A673 (cell line): Measurements from ENCODE around the gene FBN3. TPM values are rescaled to one million over a fixed set of nuclear protein-coding genes. Genes with fewer than 3 reads are reported as not detected.
A peak's percentile ranks its signal among the peaks of the same experiment; 100 is the strongest.

ENCODE experiments used
- BruUV-seq: library from RNA; stranded (reverse); fragments of 400-500 nt; replicated peaks from 2 replicates; lab custom pipeline; 2021; lab: Mats Ljungman, UMichigan
- CTCF ChIA-PET: fragments of 300-600 bp; sonication (Branson Sonifier 250); formaldehyde crosslinking; loops from one replicate; lab custom pipeline; 2022; ENCODE audit warnings: antibody characterized with exemption; lab: Charles Lee
- POLR2A ChIA-PET: fragments of 300-600 bp; sonication (Branson Sonifier 250); formaldehyde crosslinking; loops from one replicate; lab custom pipeline; 2022; ENCODE audit warnings: antibody characterized with exemption; ENCODE audit not compliant: low non-redundant PET; lab: Charles Lee
- DNase-seq: peaks from one replicate; pipeline ENCODE4 v3.0.0-alpha.2; 2015; ENCODE audit warnings: low spot score
- H3K27ac ChIP-seq: fragments of 200-600 bp; sonication (generic); 2 replicates; pipeline ENCODE4 v1.5.1; 2016; ENCODE audit warnings: mixed run types, low read depth, mild to moderate bottlenecking, mixed read lengths, antibody characterized with exemption, low read length; ENCODE audit not compliant: poor library complexity, severe bottlenecking
- H3K27me3 ChIP-seq: fragments of 200-600 bp; sonication (generic); replicated peaks from 2 replicates; pipeline ENCODE4 v1.6.1; 2017; ENCODE audit warnings: mixed run types, low read depth, mild to moderate bottlenecking, mixed read lengths, antibody characterized with exemption, low read length; ENCODE audit not compliant: insufficient read depth, poor library complexity
- H3K36me3 ChIP-seq: fragments of 200-600 bp; sonication (generic); 2 replicates; pipeline ENCODE4 v1.6.1; 2016; ENCODE audit warnings: mixed run types, mild to moderate bottlenecking, mixed read lengths, antibody characterized with exemption, low read length; ENCODE audit not compliant: insufficient read depth, poor library complexity, severe bottlenecking
- H3K4me1 ChIP-seq: fragments of 200-600 bp; sonication (generic); 2 replicates; pipeline ENCODE4 v1.6.1; 2017; ENCODE audit warnings: mixed run types, mild to moderate bottlenecking, mixed read lengths, antibody characterized with exemption, low read length; ENCODE audit not compliant: insufficient read depth, poor library complexity, severe bottlenecking
- H3K4me3 ChIP-seq: fragments of 200-600 bp; sonication (generic); 2 replicates; pipeline ENCODE4 v1.5.1; 2016; ENCODE audit warnings: low read depth, mixed run types, mild to moderate bottlenecking, mixed read lengths, low read length; ENCODE audit not compliant: poor library complexity, severe bottlenecking
- H3K9me3 ChIP-seq: fragments of 200-600 bp; sonication (generic); 2 replicates; pipeline ENCODE4 v1.6.1; 2016; ENCODE audit warnings: mixed run types, low read depth, mild to moderate bottlenecking, mixed read lengths, antibody characterized with exemption, low read length; ENCODE audit not compliant: poor library complexity, severe bottlenecking
- EZH2 ChIP-seq: fragments of 200-600 bp; sonication (generic); IDR thresholded peaks from 2 replicates; pipeline ENCODE4 v1.6.1; 2017; ENCODE audit warnings: borderline replicate concordance, low read depth, mild to moderate bottlenecking, mixed read lengths, antibody characterized with exemption, low read length; ENCODE audit not compliant: poor library complexity, severe bottlenecking
- intact Hi-C: fragments of 100-400 bp; cut with micrococcal nuclease; formaldehyde crosslinking; loops from one replicate; pipeline ENCODE4 v1.10.0; 2022; ENCODE audit not compliant: unreplicated experiment
- total RNA-seq: library from RNA; stranded (reverse); gene quantifications from 2 replicates; pipeline ENCODE4 v1.2.3, GENCODE V29; 2021
- TF ChIP-seq, protein P1 (sequence below): fragments of 300-800, 200-600 bp; sonication (generic); conservative IDR thresholded peaks from 2 replicates; pipeline ENCODE4 v1.5.1; 2017; ENCODE audit warnings: low read depth, mild to moderate bottlenecking, antibody characterized with exemption, low read length, moderate library complexity, mixed read lengths

Gene FBN3
- total RNA-seq, 1 experiment from 2014 or later = 0.06 TPM

DNA sequence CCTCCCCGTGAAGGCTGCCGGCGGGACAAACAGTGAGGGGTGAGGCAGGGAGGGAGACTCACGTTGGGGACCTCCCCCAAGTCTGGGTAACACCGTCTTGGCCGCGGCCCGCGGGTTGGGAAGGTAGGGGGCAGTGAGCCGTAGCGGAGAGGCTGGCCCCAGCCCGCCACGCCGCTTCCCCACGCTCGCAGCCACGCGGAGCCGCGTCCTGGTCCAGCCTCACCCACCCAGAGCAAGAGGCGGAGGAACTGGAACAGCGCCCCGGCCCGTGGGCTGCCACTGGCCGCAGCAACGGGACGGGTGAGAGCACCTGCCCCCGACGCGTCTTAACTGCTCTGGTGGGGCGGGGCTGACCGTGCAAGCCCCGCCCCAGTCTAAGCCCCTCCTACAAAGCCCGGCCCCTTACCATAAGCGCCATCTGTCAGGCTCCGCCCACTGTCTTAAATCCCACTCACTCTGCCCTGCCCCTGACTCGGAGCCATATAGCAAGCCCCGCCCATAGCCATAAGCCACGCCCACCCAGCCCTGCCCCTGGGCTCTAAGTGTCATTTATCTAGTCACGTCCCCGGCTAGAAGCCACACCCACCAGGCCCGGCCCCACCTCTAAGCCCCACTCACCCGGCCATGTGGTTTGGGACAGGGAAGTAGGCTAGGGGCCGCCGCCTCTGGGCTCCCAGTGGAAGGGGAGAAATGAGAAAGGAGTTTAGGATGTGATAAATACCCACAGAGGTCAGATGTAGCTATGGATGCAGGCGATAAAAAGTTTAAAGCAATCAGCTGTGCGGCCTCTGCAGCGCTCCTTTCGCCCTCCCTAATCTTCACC lies 98.9 kb downstream of the FBN3 start:
- ChIA-PET CTCF (no interaction called here), POLR2A (no interaction called here)
- H3K27me3 ChIP-seq = no peaks in the 10 kb centered on the region
- no peaks in the 10 kb centered on the region for H3K9me3 ChIP-seq
- no TSS peak for BruUV-seq
- H3K36me3 ChIP-seq = no peaks in the 10 kb centered on the region
- H3K4me1 ChIP-seq = no peaks in the 10 kb centered on the region
- peak overlapping the region; percentile 43 for H3K4me3 ChIP-seq
- TF ChIP-seq EZH2 = no peak
- TF ChIP-seq, protein P1, sequence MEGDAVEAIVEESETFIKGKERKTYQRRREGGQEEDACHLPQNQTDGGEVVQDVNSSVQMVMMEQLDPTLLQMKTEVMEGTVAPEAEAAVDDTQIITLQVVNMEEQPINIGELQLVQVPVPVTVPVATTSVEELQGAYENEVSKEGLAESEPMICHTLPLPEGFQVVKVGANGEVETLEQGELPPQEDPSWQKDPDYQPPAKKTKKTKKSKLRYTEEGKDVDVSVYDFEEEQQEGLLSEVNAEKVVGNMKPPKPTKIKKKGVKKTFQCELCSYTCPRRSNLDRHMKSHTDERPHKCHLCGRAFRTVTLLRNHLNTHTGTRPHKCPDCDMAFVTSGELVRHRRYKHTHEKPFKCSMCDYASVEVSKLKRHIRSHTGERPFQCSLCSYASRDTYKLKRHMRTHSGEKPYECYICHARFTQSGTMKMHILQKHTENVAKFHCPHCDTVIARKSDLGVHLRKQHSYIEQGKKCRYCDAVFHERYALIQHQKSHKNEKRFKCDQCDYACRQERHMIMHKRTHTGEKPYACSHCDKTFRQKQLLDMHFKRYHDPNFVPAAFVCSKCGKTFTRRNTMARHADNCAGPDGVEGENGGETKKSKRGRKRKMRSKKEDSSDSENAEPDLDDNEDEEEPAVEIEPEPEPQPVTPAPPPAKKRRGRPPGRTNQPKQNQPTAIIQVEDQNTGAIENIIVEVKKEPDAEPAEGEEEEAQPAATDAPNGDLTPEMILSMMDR = no peak
- intact Hi-C loops = no loop called here
- peak; percentile 94 for DNase-seq
- no peak overlapping the region for H3K27ac ChIP-seq

DNA sequence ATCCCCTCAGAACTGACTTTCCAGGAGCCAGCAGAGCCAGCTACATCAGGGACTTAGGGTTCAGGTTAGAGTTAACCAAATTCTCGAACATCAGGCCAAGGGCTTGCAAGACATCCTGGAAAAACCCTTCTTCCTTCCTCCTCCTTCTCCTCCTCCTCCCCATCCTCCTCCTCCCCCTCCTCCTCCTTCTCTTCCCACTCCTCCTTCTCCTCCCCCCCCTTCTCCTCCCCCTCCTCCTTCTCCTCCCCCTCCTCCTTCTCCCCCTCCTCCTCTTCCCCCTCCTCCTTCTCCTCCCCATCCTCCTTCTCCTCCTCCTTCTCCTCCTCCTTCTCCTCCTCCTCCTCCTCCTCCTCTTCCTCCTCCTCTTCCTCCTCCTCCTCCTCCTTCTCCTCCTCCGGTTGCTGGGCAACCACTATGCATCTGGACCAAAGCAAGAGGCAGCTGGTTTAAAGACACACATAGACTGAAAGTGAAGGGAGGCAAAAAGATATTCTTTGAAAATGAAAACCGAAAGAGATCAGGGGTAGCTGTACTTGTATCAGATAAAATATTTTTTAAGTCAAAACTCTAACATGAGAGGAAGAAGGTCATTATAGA lies 102.7 kb downstream of the FBN3 start:
- H3K9me3 ChIP-seq = no peaks in the 10 kb centered on the region
- CTCF ChIA-PET = interaction anchor here (0.6 kb wide), 1 partner anchor 81 kb away, joined by 4 read pairs; no protein-coding TSS in a partner anchor
- no peak for DNase-seq
- intact Hi-C loops = no loop called here
- BruUV-seq = no TSS peak
- TF ChIP-seq, protein P1 = no peak
- TF ChIP-seq EZH2 = no peak
- H3K4me3 ChIP-seq = no peak overlapping the region
- POLR2A ChIA-PET = no interaction called here
- no peaks in the 10 kb centered on the region for H3K36me3 ChIP-seq
- H3K4me1 ChIP-seq = no peaks in the 10 kb centered on the region
- no peaks in the 10 kb centered on the region for H3K27me3 ChIP-seq
- no peak overlapping the region for H3K27ac ChIP-seq

DNA sequence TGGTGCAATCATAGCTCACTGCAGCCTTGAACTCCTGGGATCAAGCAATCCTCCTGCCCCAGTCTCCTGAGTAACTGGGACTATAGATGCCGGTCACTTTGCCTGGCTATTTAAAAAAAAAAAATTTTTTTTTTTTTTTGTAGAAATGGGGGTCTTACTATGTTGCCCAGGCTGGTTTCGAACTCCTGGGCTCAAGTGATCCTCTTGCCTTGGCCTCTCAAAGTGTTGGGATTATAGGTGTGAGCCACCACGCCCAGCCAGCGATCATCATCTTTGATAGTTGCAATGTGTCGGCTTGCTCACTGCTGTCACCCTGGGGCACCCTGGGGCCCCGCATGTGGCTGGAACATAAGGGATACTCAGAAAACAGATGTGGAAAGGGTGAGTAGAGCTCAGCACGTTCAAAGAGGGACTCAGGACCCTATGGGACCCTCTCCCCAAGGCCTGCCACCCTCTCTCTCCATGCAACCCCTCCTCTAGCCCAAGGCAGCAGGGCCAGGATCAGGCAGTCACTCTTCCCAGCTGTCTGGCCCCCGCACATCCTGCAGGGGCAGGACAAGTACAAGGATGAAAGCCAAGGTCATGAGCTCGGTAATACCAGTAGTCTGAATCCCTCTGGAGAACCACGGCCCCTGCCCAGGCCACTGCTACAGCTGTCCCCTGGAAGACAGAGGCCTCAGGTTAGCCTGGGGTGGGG lies 103.4 kb downstream of the FBN3 start:
- Histone ChIP-seq H3K27ac (no peak overlapping the region), H3K4me1 (no peaks in the 10 kb centered on the region), H3K9me3 (no peaks in the 10 kb centered on the region), H3K36me3 (no peaks in the 10 kb centered on the region), H3K27me3 (no peaks in the 10 kb centered on the region), H3K4me3 (no peak overlapping the region)
- TF ChIP-seq EZH2 = no peak
- TF ChIP-seq, protein P1 = no peak
- ChIA-PET POLR2A (no interaction called here), CTCF (no interaction called here)
- intact Hi-C loops = no loop called here
- BruUV-seq = no TSS peak
- no peak for DNase-seq
